ENCODE measurements around the gene AGMO. TPM values are rescaled to one million over a fixed set of nuclear protein-coding genes. Genes with fewer than 3 reads are reported as not detected.

AGMO gene
- total RNA-seq, 2 donors from 2014 or later: 1.9 TPM; not detected in 1

DNA sequence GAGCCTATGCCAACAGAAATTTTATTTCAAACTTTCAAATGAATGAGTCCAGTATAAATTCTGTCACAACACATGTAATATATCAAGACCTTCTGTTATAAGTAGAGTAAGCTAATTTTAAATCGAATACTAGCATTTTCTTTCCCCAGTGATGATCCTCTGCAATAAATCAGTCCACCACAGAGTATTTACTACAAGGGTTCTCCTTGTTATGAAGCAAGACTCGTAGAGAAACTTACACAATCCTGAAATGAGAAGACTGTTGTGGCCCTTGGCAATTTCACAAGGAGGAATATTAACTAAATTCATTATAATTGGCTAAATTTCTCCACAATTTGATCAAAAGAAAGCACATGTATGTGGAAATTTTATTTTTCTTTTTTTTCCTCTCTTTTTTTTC is 346.8 kb downstream of the AGMO start:
- WGBS, 2 experiments (ENCODE audit: insufficient coverage in 1 of 2, insufficient read length in 1 of 2): 95 to 100% methylated on average over 1 to 2 of the region's 2 CpGs
- H3K4me3 ChIP-seq (ENCODE audit: low read length): no peak overlapping the region
- no peak overlapping the region for H3K27ac ChIP-seq (ENCODE audit: low read depth, low read length)
- Mint-ChIP-seq H3K4me1 (no peaks in the 10 kb centered on the region), H3K9me3 (no peaks in the 10 kb centered on the region), H3K27me3 (ENCODE audit: insufficient read depth) (no peaks in the 10 kb centered on the region), H3K36me3 (ENCODE audit: low read depth) (no peaks in the 10 kb centered on the region), H3K27ac (no peak overlapping the region), H3K4me3 (no peak overlapping the region)
- no peaks in the 10 kb centered on the region for H3K27me3 ChIP-seq (ENCODE audit: control insufficient read depth, insufficient read depth, low read length, poor library complexity, severe bottlenecking)
- no peak overlapping the region for H3K9ac ChIP-seq (ENCODE audit: extremely low read depth, low read length, poor library complexity, severe bottlenecking)
- TF ChIP-seq CTCF (conservative IDR thresholded peaks at IDR 0.05): no peak
- H3K9me3 ChIP-seq (ENCODE audit: control insufficient read depth, low read length): no peaks in the 10 kb centered on the region
- no peaks in the 10 kb centered on the region for H3K36me3 ChIP-seq (ENCODE audit: control insufficient read depth, insufficient read depth, low read length)
- no peaks in the 10 kb centered on the region for H3K4me1 ChIP-seq (ENCODE audit: control insufficient read depth, insufficient read depth, low read length)
- DNase-seq: no peak

GRCh38 chr7:15213093-15213492 is 348.7 kb downstream of the AGMO start:
- Mint-ChIP-seq H3K4me1 (no peaks in the 10 kb centered on the region), H3K27me3 (ENCODE audit: insufficient read depth) (no peaks in the 10 kb centered on the region), H3K27ac (no peak overlapping the region), H3K9me3 (no peaks in the 10 kb centered on the region), H3K36me3 (ENCODE audit: low read depth) (no peaks in the 10 kb centered on the region), H3K4me3 (no peak overlapping the region)
- Histone ChIP-seq H3K9ac (ENCODE audit: extremely low read depth, low read length, poor library complexity, severe bottlenecking) (no peak overlapping the region), H3K4me1 (ENCODE audit: control insufficient read depth, insufficient read depth, low read length) (no peaks in the 10 kb centered on the region), H3K27me3 (ENCODE audit: control insufficient read depth, insufficient read depth, low read length, poor library complexity, severe bottlenecking) (no peaks in the 10 kb centered on the region), H3K4me3 (ENCODE audit: low read length) (no peak overlapping the region), H3K27ac (ENCODE audit: low read depth, low read length) (no peak overlapping the region), H3K9me3 (ENCODE audit: control insufficient read depth, low read length) (no peaks in the 10 kb centered on the region), H3K36me3 (ENCODE audit: control insufficient read depth, insufficient read depth, low read length) (no peaks in the 10 kb centered on the region)
- no peak for TF ChIP-seq CTCF (conservative IDR thresholded peaks at IDR 0.05)
- DNase-seq: no peak
- WGBS, 2 experiments (ENCODE audit: insufficient coverage in 1 of 2, insufficient read length in 1 of 2): 96% methylated on average over 1 of the region's 2 CpGs; no CpG with 5 or more reads in 1 of the 2 experiments

DNA sequence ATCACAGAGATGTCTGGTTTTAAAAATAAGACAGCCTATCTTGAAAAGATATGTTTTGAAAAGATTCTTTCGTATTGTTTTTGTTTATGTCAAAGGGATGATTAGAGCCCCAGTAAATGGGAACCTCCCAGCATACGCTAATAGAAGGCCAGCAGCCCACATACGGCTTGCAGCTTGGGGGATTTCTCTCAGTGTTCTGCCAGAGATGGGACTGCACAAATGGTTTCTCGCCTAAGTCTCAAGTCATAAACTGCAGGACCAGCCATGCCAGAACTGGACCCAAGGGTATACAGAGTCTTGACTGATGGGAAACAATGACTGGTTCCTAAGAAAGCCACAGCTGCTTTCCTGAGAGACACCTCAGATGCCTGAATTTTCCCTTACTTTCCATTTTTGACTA is 352.4 kb downstream of the AGMO start:
- WGBS, 2 experiments (ENCODE audit: insufficient coverage in 1 of 2, insufficient read length in 1 of 2): 96 to 100% methylated on average over 4 of the region's 4 CpGs
- no peak for DNase-seq

More for the DNA sequence above, 352.4 kb downstream of the AGMO start:
- Mint-ChIP-seq H3K4me3 (no peak overlapping the region), H3K4me1 (no peaks in the 10 kb centered on the region), H3K27me3 (ENCODE audit: insufficient read depth) (no peaks in the 10 kb centered on the region), H3K9me3 (no peaks in the 10 kb centered on the region), H3K27ac (no peak overlapping the region), H3K36me3 (ENCODE audit: low read depth) (no peaks in the 10 kb centered on the region)
- TF ChIP-seq CTCF (conservative IDR thresholded peaks at IDR 0.05): no peak
- Histone ChIP-seq H3K4me3 (ENCODE audit: low read length) (no peak overlapping the region), H3K9me3 (ENCODE audit: control insufficient read depth, low read length) (no peaks in the 10 kb centered on the region), H3K27ac (ENCODE audit: low read depth, low read length) (no peak overlapping the region), H3K9ac (ENCODE audit: extremely low read depth, low read length, poor library complexity, severe bottlenecking) (no peak overlapping the region), H3K27me3 (ENCODE audit: control insufficient read depth, insufficient read depth, low read length, poor library complexity, severe bottlenecking) (no peaks in the 10 kb centered on the region), H3K36me3 (ENCODE audit: control insufficient read depth, insufficient read depth, low read length) (no peaks in the 10 kb centered on the region), H3K4me1 (ENCODE audit: control insufficient read depth, insufficient read depth, low read length) (no peaks in the 10 kb centered on the region)

Measured in endodermal cell (in vitro differentiated cells).